GM18870 (cell line): ENCODE results near the gene ZNF705A.
"Not testable (repeated sequence)": the region's sequence is repeated elsewhere in the genome, so short reads cannot be mapped to it uniquely, and the experiment has no call there.

Experiments used
- ATAC-seq: cut with Tn5 transposase; IDR thresholded peaks from one replicate; pipeline ENCODE4 v1.9.1; 2021; ENCODE audit warnings: moderate library complexity; ENCODE audit not compliant: unreplicated experiment

The ZNF705A gene

GRCh38 chr12:8183346-8183745 is 26.5 kb downstream of the ZNF705A start:
- ATAC-seq, result not testable (repeated sequence)

- ATAC-seq, result not testable (repeated sequence)
Measured at GRCh38 chr12:8184206-8184605, 27.4 kb downstream of the ZNF705A start.

GRCh38 chr12:8188088-8188487 is 31.3 kb downstream of the ZNF705A start:
- ATAC-seq, result not testable (repeated sequence)

GRCh38 chr12:8197685-8198308 is 41.0 kb downstream of the ZNF705A start:
- not testable (repeated sequence) for ATAC-seq

GRCh38 chr12:8218711-8219382 is 62.0 kb downstream of the ZNF705A start:
- not testable (repeated sequence) for ATAC-seq

GRCh38 chr12:8221375-8221774 is 64.6 kb downstream of the ZNF705A start:
- ATAC-seq, result not testable (repeated sequence)

- not testable (repeated sequence) for ATAC-seq
Measured at GRCh38 chr12:8221844-8222243, 65.0 kb downstream of the ZNF705A start.

GRCh38 chr12:8222303-8222702 is 65.5 kb downstream of the ZNF705A start:
- ATAC-seq, result not testable (repeated sequence)

- ATAC-seq, result not testable (repeated sequence)
Measured at GRCh38 chr12:8223646-8224045, 66.8 kb downstream of the ZNF705A start.

- ATAC-seq, result not testable (repeated sequence)
Measured at GRCh38 chr12:8224782-8225181, 68.0 kb downstream of the ZNF705A start.

GRCh38 chr12:8226355-8226754 is 69.5 kb downstream of the ZNF705A start:
- no peak for ATAC-seq

GRCh38 chr12:8226992-8227731 is 70.3 kb downstream of the ZNF705A start, which contains the start of gene FAM90A1:
Gene FAM90A1, minus strand, starts transcription at chr12:8227618. Its CDS starts 2,786 bp downstream, at chr12:8224832.
- ATAC-seq, result not testable (repeated sequence)

GRCh38 chr12:8227732-8228077 is 70.9 kb downstream of the ZNF705A start:
- not testable (repeated sequence) for ATAC-seq

- not testable (repeated sequence) for ATAC-seq
Measured at GRCh38 chr12:8228607-8229006, 71.8 kb downstream of the ZNF705A start.

GRCh38 chr12:8229486-8229885 is 72.7 kb downstream of the ZNF705A start:
- not testable (repeated sequence) for ATAC-seq
